ENCODE results near the gene UBE2B.

- TF ChIP-seq CTCF (IDR thresholded peaks at IDR 0.05): no peak
- no peak for TF ChIP-seq POLR2A (IDR thresholded peaks at IDR 0.05)
Observed at GRCh38 chr5:134410822-134411221, 39.5 kb downstream of the UBE2B start.
